K562 (cell line): Measurements from ENCODE around the gene PIK3CG.
"Not testable (repeated sequence)": the region's sequence is repeated elsewhere in the genome, so short reads cannot be mapped to it uniquely, and the experiment has no call there.

ENCODE experiments used
- ATF3 ChIP-seq, 2 experiments: fragments of 450-650 bp in 1 of 2; sonication (generic) in 1 of 2; formaldehyde crosslinking in 1 of 2; IDR thresholded peaks in 1 of 2; conservative IDR thresholded peaks in 1 of 2; 2 replicates each; pipeline versions ENCODE4 v1.6.1 to v1.8.1; 2016 to 2023; ENCODE audit warnings: mild to moderate bottlenecking in 2 of 2, moderate library complexity in 2 of 2, inconsistent platforms in 1 of 2, missing genetic modification reagents in 1 of 2
- E2F1 ChIP-seq: sonication (generic); formaldehyde crosslinking; IDR thresholded peaks from 2 replicates; pipeline ENCODE4 v1.8.1; 2023; ENCODE audit warnings: mild to moderate bottlenecking, missing genetic modification reagents, moderate library complexity
- GABPA ChIP-seq: fragments of 200-800 bp; sonication (Bioruptor generic); conservative IDR thresholded peaks from 2 replicates; pipeline ENCODE4 v1.6.1; 2016; ENCODE audit warnings: low read depth, missing genetic modification characterization, missing compliant biosample characterization
- SETDB1 ChIP-seq: IDR thresholded peaks from one replicate; pipeline ENCODE4 v1.6.1; 2012; ENCODE audit warnings: low read length, control low read depth, inconsistent platforms
- ZNF511 ChIP-seq: sonication (generic); formaldehyde crosslinking; IDR thresholded peaks from 2 replicates; pipeline ENCODE4 v1.8.0; 2022; ENCODE audit warnings: mild to moderate bottlenecking, missing genetic modification reagents

- TF ChIP-seq ZNF511; SETDB1; GABPA; ATF3 (IDR thresholded peaks at IDR 0.05); ATF3 (CRISPR knock-in tag; conservative IDR thresholded peaks at IDR 0.05); E2F1: not testable (repeated sequence)
These were observed 34.2 kb upstream of the PIK3CG start for GRCh38 chr7:106830896-106831295.
